Muscle of leg (tissue), 11 donors: ENCODE results near the gene FAM13A. TPM values are rescaled to one million over a fixed set of nuclear protein-coding genes. Genes with fewer than 3 reads are reported as not detected.
A peak's percentile ranks its signal among the peaks of the same experiment; 100 is the strongest.

ENCODE experiments used
- DNase-seq: peaks from one replicate; pipeline ENCODE4 v3.0.0; 2013
- H3K27ac ChIP-seq: one replicate; pipeline ENCODE4 v1.5.1; 2013; ENCODE audit warnings: mild to moderate bottlenecking, low read length, control low read depth
- H3K27me3 ChIP-seq: one replicate; pipeline ENCODE4 v1.6.1; 2013; ENCODE audit warnings: low read length; ENCODE audit not compliant: control insufficient read depth, insufficient read depth
- H3K36me3 ChIP-seq: one replicate; pipeline ENCODE4 v1.6.1; 2013; ENCODE audit warnings: low read length; ENCODE audit not compliant: control insufficient read depth, insufficient read depth
- H3K4me1 ChIP-seq: one replicate; pipeline ENCODE4 v1.6.1; 2013; ENCODE audit warnings: low read length; ENCODE audit not compliant: control insufficient read depth, insufficient read depth
- H3K4me3 ChIP-seq: one replicate; pipeline ENCODE4 v1.5.1; 2013; ENCODE audit warnings: low read length, control low read depth
- H3K9me3 ChIP-seq: replicated peaks from 2 replicates; pipeline ENCODE4 v1.6.1; 2013; ENCODE audit warnings: low read depth, low read length; ENCODE audit not compliant: control insufficient read depth
- WGBS: methylation state at CpG from one replicate; pipeline ENCODE4 v1.1.5; 2013; ENCODE audit warnings: missing lambda C conversion rate; ENCODE audit not compliant: insufficient coverage; 5-methylcytosine and 5-hydroxymethylcytosine counted together
- polyA plus RNA-seq, 8 donors: library from polyadenylated mRNA; unstranded; fragments of 120-200 nt; gene quantifications; one replicate each; pipeline versions ENCODE4 v1.2.1 to v1.2.3, GENCODE V29; 2013; ENCODE audit warnings: inconsistent platforms in 1 of 8, low replicate concordance in 1 of 8; ENCODE audit not compliant: insufficient read length in 8 of 8, insufficient read depth in 1 of 8
- total RNA-seq: library from RNA; stranded (reverse); fragments of 120-200 nt; gene quantifications from one replicate; pipeline ENCODE4 v1.2.4, GENCODE V29; 2013

FAM13A gene
- total and polyA plus RNA-seq, 9 donors = 23.8 to 40.2 (median 29.7) TPM

DNA sequence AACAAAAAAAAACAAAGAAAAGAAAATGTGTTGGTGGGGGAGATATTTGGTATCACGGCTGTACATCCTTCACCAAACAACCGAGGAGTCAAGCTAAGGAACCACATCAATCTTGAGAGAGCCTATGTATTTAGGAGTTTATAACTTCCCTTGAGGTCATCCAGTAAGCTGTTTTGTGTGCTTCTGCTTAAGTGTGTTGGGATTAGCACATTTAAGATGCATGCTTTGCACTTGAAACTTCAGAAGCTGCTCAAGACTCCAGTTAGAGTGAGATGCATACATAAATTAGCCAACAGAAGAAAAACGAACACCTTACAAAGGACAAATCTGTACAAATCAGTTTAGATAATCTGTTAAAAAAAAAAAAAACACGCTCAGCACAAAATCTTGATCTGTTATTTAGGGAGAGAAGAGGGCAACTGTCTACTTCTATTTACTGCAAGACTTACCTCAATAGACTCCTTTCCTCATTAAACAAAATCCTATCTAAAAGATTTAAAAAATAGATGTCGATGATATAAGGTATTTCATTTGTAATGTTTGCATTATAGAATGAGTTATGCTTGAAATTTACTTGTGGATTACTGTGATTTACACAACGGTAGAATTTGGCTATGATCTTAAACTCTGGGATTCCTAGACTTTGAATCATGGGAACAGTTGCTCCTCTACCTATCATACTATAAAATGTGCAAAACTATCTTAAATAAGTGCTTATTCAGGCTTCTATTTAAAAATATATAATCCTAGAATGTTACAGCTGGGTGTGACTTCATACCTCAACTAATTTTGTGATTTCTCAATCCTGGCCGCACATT is 305.5 kb downstream of the FAM13A start:
- Histone ChIP-seq H3K36me3 (peaks cover 41% of the 10 kb centered on the region), H3K4me1 (no peaks in the 10 kb centered on the region), H3K4me3 (no peak overlapping the region), H3K9me3 (no peaks in the 10 kb centered on the region), H3K27ac (no peak overlapping the region), H3K27me3 (no peaks in the 10 kb centered on the region)
- DNase-seq = no peak
- 90% methylated on average over 2 of the region's 7 CpGs for WGBS

- H3K27me3 ChIP-seq = no peaks in the 10 kb centered on the region
- DNase-seq = no peak
- H3K4me3 ChIP-seq = no peak overlapping the region
- no peak overlapping the region for H3K27ac ChIP-seq
- peaks cover 5% of the 10 kb centered on the region for H3K4me1 ChIP-seq
- 97% methylated on average over 10 of the region's 10 CpGs for WGBS
- no peaks in the 10 kb centered on the region for H3K9me3 ChIP-seq
- peaks cover 45% of the 10 kb centered on the region for H3K36me3 ChIP-seq
Observed at GRCh38 chr4:88750369-88750768, 306.6 kb downstream of the FAM13A start.

GRCh38 chr4:88747351-88747750 is 309.6 kb downstream of the FAM13A start:
- DNase-seq = peak; percentile 22
- peaks cover 5% of the 10 kb centered on the region for H3K4me1 ChIP-seq
- no peak overlapping the region for H3K27ac ChIP-seq
- H3K27me3 ChIP-seq = no peaks in the 10 kb centered on the region
- 83% methylated on average over 7 of the region's 7 CpGs for WGBS
- no peak overlapping the region for H3K4me3 ChIP-seq
- peaks cover 47% of the 10 kb centered on the region for H3K36me3 ChIP-seq
- no peaks in the 10 kb centered on the region for H3K9me3 ChIP-seq

DNA sequence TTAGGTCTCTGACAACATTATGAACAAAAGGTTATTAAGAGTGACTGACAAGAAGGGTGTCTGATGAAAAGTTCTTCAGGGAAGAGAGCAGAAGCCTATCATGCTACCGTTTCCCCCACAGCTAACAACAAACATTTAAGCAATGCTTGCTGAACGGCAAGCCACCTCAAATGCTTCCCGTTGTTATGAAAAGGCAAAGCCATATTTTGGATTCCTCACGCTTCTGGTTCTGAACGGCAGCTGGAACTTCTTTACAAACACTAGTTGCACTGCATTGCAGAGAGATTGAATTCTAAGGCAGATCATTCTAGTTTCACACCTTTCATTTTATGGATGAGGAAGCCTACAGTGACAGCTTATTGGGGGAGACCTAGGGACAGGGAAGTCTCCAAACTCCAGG is 310.8 kb downstream of the FAM13A start:
- 48% methylated on average over 3 of the region's 5 CpGs for WGBS
- H3K27ac ChIP-seq = no peak overlapping the region
- H3K9me3 ChIP-seq = no peaks in the 10 kb centered on the region
- no peaks in the 10 kb centered on the region for H3K27me3 ChIP-seq
- peaks cover 46% of the 10 kb centered on the region for H3K36me3 ChIP-seq
- peaks cover 5% of the 10 kb centered on the region for H3K4me1 ChIP-seq
- H3K4me3 ChIP-seq = no peak overlapping the region
- DNase-seq = no peak

GRCh38 chr4:88745581-88746163 is 311.3 kb downstream of the FAM13A start:
- H3K27me3 ChIP-seq = no peaks in the 10 kb centered on the region
- peaks cover 45% of the 10 kb centered on the region for H3K36me3 ChIP-seq
- H3K9me3 ChIP-seq = no peaks in the 10 kb centered on the region
- H3K4me1 ChIP-seq = peaks cover 5% of the 10 kb centered on the region
- no peak overlapping the region for H3K4me3 ChIP-seq
- H3K27ac ChIP-seq = peak overlapping the region; percentile 31
- no CpG with 5 or more reads among the region's 1 CpG for WGBS
- DNase-seq = peak; percentile 78

GRCh38 chr4:88745175-88745574 is 311.8 kb downstream of the FAM13A start:
- no peak for DNase-seq
- Histone ChIP-seq H3K4me3 (no peak overlapping the region), H3K4me1 (peaks cover 6% of the 10 kb centered on the region), H3K27me3 (no peaks in the 10 kb centered on the region), H3K9me3 (no peaks in the 10 kb centered on the region), H3K36me3 (peaks cover 40% of the 10 kb centered on the region), H3K27ac (no peak overlapping the region)
- no CpG with 5 or more reads among the region's 1 CpG for WGBS

DNA sequence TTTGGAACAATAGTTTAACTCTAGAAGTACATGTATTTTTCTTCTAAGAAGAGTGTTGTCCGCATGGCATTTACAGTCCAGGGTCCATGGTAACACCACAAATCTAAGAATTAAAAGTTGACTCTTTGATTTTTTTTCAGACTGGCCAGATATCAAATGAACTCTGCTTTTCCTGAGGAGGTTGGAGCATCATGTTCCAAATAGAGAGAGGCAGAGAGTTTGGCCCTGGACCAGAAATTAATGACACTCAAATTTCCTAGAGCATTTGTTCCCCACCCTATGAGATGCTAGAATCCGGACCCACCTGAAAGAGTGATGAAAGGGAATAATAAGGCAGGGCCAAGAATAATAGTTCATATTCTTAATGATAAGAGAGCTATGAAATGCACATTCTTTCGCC is 312.4 kb downstream of the FAM13A start:
- Histone ChIP-seq H3K36me3 (peaks cover 37% of the 10 kb centered on the region), H3K27ac (no peak overlapping the region), H3K4me3 (no peak overlapping the region), H3K9me3 (no peaks in the 10 kb centered on the region), H3K27me3 (no peaks in the 10 kb centered on the region), H3K4me1 (peaks cover 9% of the 10 kb centered on the region)
- WGBS = no CpG with 5 or more reads among the region's 3 CpGs
- DNase-seq = no peak

- Histone ChIP-seq H3K9me3 (no peaks in the 10 kb centered on the region), H3K27me3 (no peaks in the 10 kb centered on the region), H3K36me3 (peaks cover 34% of the 10 kb centered on the region), H3K27ac (no peak overlapping the region), H3K4me1 (peaks cover 12% of the 10 kb centered on the region), H3K4me3 (no peak overlapping the region)
- no CpG with 5 or more reads among the region's 3 CpGs for WGBS
- DNase-seq = peak; percentile 41
Observed at GRCh38 chr4:88743696-88744095, 313.3 kb downstream of the FAM13A start.

GRCh38 chr4:88742561-88742960 is 314.4 kb downstream of the FAM13A start:
- H3K4me1 ChIP-seq = peaks cover 23% of the 10 kb centered on the region

DNA sequence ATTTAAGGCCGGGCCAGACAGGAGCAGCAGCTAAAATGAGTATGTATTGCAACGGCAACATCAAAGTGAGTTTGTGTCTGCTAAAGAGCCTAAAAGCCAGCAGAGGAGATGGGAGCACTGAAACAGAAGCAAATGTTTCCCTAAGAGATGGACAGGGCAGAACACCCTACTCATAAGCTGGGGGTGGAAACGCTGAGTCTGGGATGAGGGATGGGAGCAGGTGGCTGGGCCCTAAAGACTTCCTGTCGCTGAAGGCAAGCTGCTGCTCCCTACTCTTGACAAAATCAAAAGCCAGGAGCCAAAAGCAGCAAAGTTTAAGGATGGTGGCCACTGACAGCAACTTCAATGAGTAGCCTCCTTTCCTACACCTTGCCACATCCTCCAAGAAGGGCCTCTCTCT is 318.8 kb downstream of the FAM13A start:
- Histone ChIP-seq H3K4me3 (no peak overlapping the region), H3K36me3 (peaks cover 26% of the 10 kb centered on the region), H3K27me3 (no peaks in the 10 kb centered on the region), H3K9me3 (no peaks in the 10 kb centered on the region), H3K27ac (peak overlapping the region; percentile 90), H3K4me1 (peaks cover 23% of the 10 kb centered on the region)
- 70% methylated on average over 3 of the region's 4 CpGs for WGBS
- DNase-seq = peak; percentile 77

More at GRCh38 chr4:88742561-88742960, 314.4 kb downstream of the FAM13A start:
- Histone ChIP-seq H3K9me3 (no peaks in the 10 kb centered on the region), H3K27me3 (no peaks in the 10 kb centered on the region), H3K36me3 (peaks cover 34% of the 10 kb centered on the region), H3K27ac (no peak overlapping the region), H3K4me3 (no peak overlapping the region)
- no peak for DNase-seq
- no CpG with 5 or more reads among the region's 2 CpGs for WGBS
